H1 (cell line): ENCODE data around the gene HDAC6. TPM values are rescaled to one million over a fixed set of nuclear protein-coding genes. Genes with fewer than 3 reads are reported as not detected.
"Not testable (repeated sequence)": the region's sequence is repeated elsewhere in the genome, so short reads cannot be mapped to it uniquely, and the experiment has no call there.

ENCODE experiments used
- CTCF ChIA-PET: fragments of 300-600 bp; sonication (Branson Sonifier 250); formaldehyde crosslinking; loops from one replicate; lab custom pipeline; 2021; ENCODE audit not compliant: partially characterized antibody; lab: Charles Lee
- POLR2A ChIA-PET: fragments of 300-600 bp; sonication (Branson Sonifier 250); formaldehyde crosslinking; loops from one replicate; lab custom pipeline; 2021; ENCODE audit warnings: inconsistent platforms; ENCODE audit not compliant: partially characterized antibody; lab: Charles Lee
- DNase-seq, 2 experiments: peaks; one replicate each; pipeline versions ENCODE4 v3.0.0 to v3.0.0-alpha.2; 2010 to 2022; ENCODE audit warnings: low spot score in 2 of 2, low read depth in 1 of 2, mixed read lengths in 1 of 2
- FAIRE-seq: peaks from 2 replicates; lab custom pipeline; 2011; peaks lifted over from hg19 to GRCh38; lab: Jason Lieb, UNC
- H2AFZ ChIP-seq: 2 replicates; pipeline ENCODE4 v1.8.1; 2012; ENCODE audit warnings: low read length, inconsistent platforms
- H2AK5ac ChIP-seq: 2 replicates; pipeline ENCODE4 v1.6.1; 2013; ENCODE audit warnings: low read depth, low read length
- H2BK120ac ChIP-seq: replicated peaks from 2 replicates; pipeline ENCODE3; 2013; ENCODE audit warnings: low read depth, low read length, inconsistent platforms
- H2BK12ac ChIP-seq: 2 replicates; pipeline ENCODE4 v1.6.1; 2013; ENCODE audit warnings: low read depth, low read length
- H2BK15ac ChIP-seq: 2 replicates; pipeline ENCODE4 v1.6.1; 2013; ENCODE audit warnings: low read length
- H2BK20ac ChIP-seq: 2 replicates; pipeline ENCODE4 v1.6.1; 2013; ENCODE audit warnings: low read length
- H2BK5ac ChIP-seq: 2 replicates; pipeline ENCODE4 v1.6.1; 2013; ENCODE audit warnings: low read depth, low read length
- H3K14ac ChIP-seq: 2 replicates; pipeline ENCODE4 v1.6.1; 2013; ENCODE audit warnings: inconsistent platforms; ENCODE audit not compliant: insufficient read length
- H3K18ac ChIP-seq: 2 replicates; pipeline ENCODE4 v1.6.1; 2013; ENCODE audit warnings: low read length; ENCODE audit errors: extremely low read depth
- H3K23ac ChIP-seq: 2 replicates; pipeline ENCODE4 v1.6.1; 2013; ENCODE audit warnings: inconsistent platforms; ENCODE audit not compliant: insufficient read length
- H3K23me2 ChIP-seq: 2 replicates; pipeline ENCODE4 v1.6.1; 2013; ENCODE audit warnings: low read depth, low read length
- H3K27ac ChIP-seq: 2 replicates; pipeline ENCODE4 v1.6.1; 2011; ENCODE audit warnings: low read depth, low read length, inconsistent platforms
- H3K27me3 ChIP-seq, 4 experiments: replicated peaks in 1 of 4; 1 replicate in 1 of 4; 2 replicates in 3 of 4; pipeline versions ENCODE4 v1.6.1 to v1.8.1; 2011 to 2013; ENCODE audit warnings: low read length in 3 of 4, mild to moderate bottlenecking in 3 of 4, inconsistent platforms in 2 of 4, mixed read lengths in 2 of 4, moderate library complexity in 1 of 4; ENCODE audit not compliant: control insufficient read depth in 3 of 4, insufficient read depth in 3 of 4; ENCODE audit errors: extremely low read depth in 1 of 4
- H3K36me3 ChIP-seq, 4 experiments: 2 replicates each; pipeline versions ENCODE4 v1.6.1 to v1.8.1; 2011 to 2013; ENCODE audit warnings: mild to moderate bottlenecking in 4 of 4, low read length in 3 of 4, moderate library complexity in 2 of 4, control low read depth in 1 of 4, inconsistent platforms in 1 of 4; ENCODE audit not compliant: insufficient read depth in 4 of 4, control insufficient read depth in 2 of 4
- H3K4ac ChIP-seq: replicated peaks from 2 replicates; pipeline ENCODE3; 2013; ENCODE audit warnings: low read length, low read depth, mixed read lengths, inconsistent platforms; ENCODE audit not compliant: insufficient read length
- H3K4me1 ChIP-seq, 4 experiments: replicated peaks in 1 of 4; 1 replicate in 1 of 4; 2 replicates in 3 of 4; pipeline versions ENCODE4 v1.6.1 to v1.8.1; 2011 to 2013; ENCODE audit warnings: low read length in 3 of 4, inconsistent platforms in 2 of 4, mixed read lengths in 1 of 4; ENCODE audit not compliant: insufficient read depth in 4 of 4, control insufficient read depth in 3 of 4
- H3K4me2 ChIP-seq, 2 experiments: 2 replicates each; pipeline versions ENCODE4 v1.6.1 to v1.8.1; 2011 to 2013; ENCODE audit warnings: low read depth in 2 of 2, low read length in 2 of 2, control low read depth in 1 of 2, inconsistent platforms in 1 of 2, mild to moderate bottlenecking in 1 of 2; ENCODE audit not compliant: insufficient read depth in 1 of 2
- H3K4me3 ChIP-seq, 4 experiments: fragments of 200-600, 300-600 bp in 1 of 4; sonication (generic), shearing (Covaris generic), sonication (Bioruptor Twin) in 1 of 4; 2 replicates each; pipeline versions ENCODE4 v1.5.1 to v1.8.1; 2011 to 2016; ENCODE audit warnings: low read length in 4 of 4, low read depth in 3 of 4, control low read depth in 2 of 4, inconsistent platforms in 2 of 4, mild to moderate bottlenecking in 2 of 4, mixed read lengths in 1 of 4, moderate library complexity in 1 of 4; ENCODE audit not compliant: insufficient read depth in 2 of 4; ENCODE audit errors: extremely low read depth in 1 of 4
- H3K56ac ChIP-seq: replicated peaks from 2 replicates; pipeline ENCODE3; 2013; ENCODE audit warnings: low read depth, mild to moderate bottlenecking, mixed read lengths, low read length, inconsistent platforms; ENCODE audit not compliant: insufficient read length
- H3K79me1 ChIP-seq: 2 replicates; pipeline ENCODE4 v1.6.1; 2013; ENCODE audit warnings: low read depth, low read length, control low read depth
- H3K79me2 ChIP-seq, 2 experiments: 2 replicates each; pipeline versions ENCODE4 v1.6.1 to v1.8.1; 2012 to 2013; ENCODE audit warnings: low read length in 2 of 2, mild to moderate bottlenecking in 2 of 2, inconsistent platforms in 1 of 2; ENCODE audit not compliant: insufficient read depth in 2 of 2, control insufficient read depth in 1 of 2
- H3K9ac ChIP-seq, 4 experiments: replicated peaks in 1 of 4; 1 replicate in 1 of 4; 2 replicates in 3 of 4; pipeline versions ENCODE4 v1.6.1 to v1.8.1; 2011 to 2013; ENCODE audit warnings: low read depth in 3 of 4, low read length in 3 of 4, control low read depth in 2 of 4, mild to moderate bottlenecking in 2 of 4, moderate library complexity in 2 of 4, inconsistent platforms in 1 of 4; ENCODE audit errors: extremely low read depth in 1 of 4
- H3K9me3 ChIP-seq, 2 experiments: 2 replicates each; pipeline versions ENCODE4 v1.6.1 to v1.8.1; 2012 to 2013; ENCODE audit warnings: mild to moderate bottlenecking in 2 of 2, moderate library complexity in 2 of 2, control low read depth in 1 of 2, inconsistent platforms in 1 of 2, low read depth in 1 of 2, low read length in 1 of 2, mixed read lengths in 1 of 2; ENCODE audit not compliant: insufficient read depth in 2 of 2
- H4K20me1 ChIP-seq, 2 experiments: replicated peaks in 1 of 2; 2 replicates each; pipeline versions ENCODE3 to v1.8.1; 2011 to 2013; ENCODE audit warnings: inconsistent platforms in 2 of 2, low read length in 2 of 2, mild to moderate bottlenecking in 1 of 2; ENCODE audit not compliant: insufficient read depth in 2 of 2, control insufficient read depth in 1 of 2
- H4K5ac ChIP-seq: 2 replicates; pipeline ENCODE4 v1.6.1; 2013; ENCODE audit warnings: low read length, low read depth, mixed read lengths, inconsistent platforms; ENCODE audit not compliant: insufficient read length
- H4K8ac ChIP-seq: 2 replicates; pipeline ENCODE4 v1.8.0; 2013; ENCODE audit warnings: mild to moderate bottlenecking, moderate library complexity, low read length, inconsistent platforms; ENCODE audit not compliant: insufficient read depth; ENCODE audit errors: extremely low read depth
- H4K91ac ChIP-seq: replicated peaks from 2 replicates; pipeline ENCODE3; 2013; ENCODE audit warnings: low read length, mixed read lengths, inconsistent platforms; ENCODE audit not compliant: insufficient read length
- WGBS, 2 experiments: shearing (Covaris generic) in 1 of 2; methylation state at CpG; one replicate each; pipeline versions ENCODE4 v1.1.6 to v1.1.7; 2013 to 2015; ENCODE audit warnings: low lambda C conversion rate in 2 of 2, mixed read lengths in 2 of 2, inconsistent platforms in 1 of 2, low coverage in 1 of 2, missing lambda C conversion rate in 1 of 2; ENCODE audit not compliant: insufficient replicate concordance in 2 of 2, insufficient coverage in 1 of 2, insufficient read length in 1 of 2; ENCODE audit errors: extremely low coverage in 1 of 2, missing lambda C conversion rate in 1 of 2; 5-methylcytosine and 5-hydroxymethylcytosine counted together
- polyA plus RNA-seq, 7 experiments: library from polyadenylated mRNA; depleted of rRNA in 3 of 7; stranded (reverse) in 5 of 7; unstranded in 2 of 7; fragments of >200 nt in 5 of 7; fragments of 200-250 nt in 2 of 7; gene quantifications; 1 replicate in 5 of 7; 2 replicates in 1 of 7; 4 replicates in 1 of 7; pipeline versions ENCODE4 v1.2.1 to v1.2.3, GENCODE V29; 2011 to 2013; ENCODE audit warnings: missing spikeins in 2 of 7, mixed read lengths in 2 of 7
- total RNA-seq: library from RNA; stranded (reverse); fragmentation: NEBNext Ultra II Directional; extraction: Animal tissue kit (Norgen Biotek cat#: 25700); gene quantifications from 2 replicates; pipeline ENCODE4 v1.2.1, GENCODE V29; 2021

HDAC6 gene
- total and polyA plus RNA-seq, 2 of the 8 experiments (the other 6 are each of a cell fraction or from before 2014, with no cell fraction given), result 34.0 to 51.8 TPM

GRCh38 chrX:48854121-48854804, 52.4 kb downstream of the HDAC6 start:
- CTCF ChIA-PET, H3K9ac ChIP-seq, H3K14ac ChIP-seq, H3K36me3 ChIP-seq, H3K4me1 ChIP-seq, H4K91ac ChIP-seq, H2BK20ac ChIP-seq, H4K5ac ChIP-seq, H4K8ac ChIP-seq, H3K27me3 ChIP-seq, FAIRE-seq, POLR2A ChIA-PET, DNase-seq, H3K9me3 ChIP-seq, H2BK15ac ChIP-seq, H2AFZ ChIP-seq, H3K23ac ChIP-seq, H3K18ac ChIP-seq, H3K27ac ChIP-seq, H2AK5ac ChIP-seq, H3K79me1 ChIP-seq, H3K4ac ChIP-seq, H3K79me2 ChIP-seq, H3K56ac ChIP-seq, H2BK5ac ChIP-seq, H3K4me3 ChIP-seq, H4K20me1 ChIP-seq, H3K23me2 ChIP-seq, H2BK12ac ChIP-seq, H3K4me2 ChIP-seq, H2BK120ac ChIP-seq: not testable (repeated sequence)
- 94% methylated on average over 9 of the region's 12 CpGs; no CpG with 5 or more reads in 1 of the 2 experiments for WGBS, 2 experiments
